HG03354 (cell line): Measurements from ENCODE around the gene MICU1.
"Not testable (repeated sequence)": the region's sequence is repeated elsewhere in the genome, so short reads cannot be mapped to it uniquely, and the experiment has no call there.

Experiments used
- ATAC-seq: cut with Tn5 transposase; IDR thresholded peaks from one replicate; pipeline ENCODE4 v1.9.1; 2021; ENCODE audit warnings: mild to moderate bottlenecking; ENCODE audit not compliant: unreplicated experiment, poor library complexity, severe bottlenecking

The MICU1 gene

DNA sequence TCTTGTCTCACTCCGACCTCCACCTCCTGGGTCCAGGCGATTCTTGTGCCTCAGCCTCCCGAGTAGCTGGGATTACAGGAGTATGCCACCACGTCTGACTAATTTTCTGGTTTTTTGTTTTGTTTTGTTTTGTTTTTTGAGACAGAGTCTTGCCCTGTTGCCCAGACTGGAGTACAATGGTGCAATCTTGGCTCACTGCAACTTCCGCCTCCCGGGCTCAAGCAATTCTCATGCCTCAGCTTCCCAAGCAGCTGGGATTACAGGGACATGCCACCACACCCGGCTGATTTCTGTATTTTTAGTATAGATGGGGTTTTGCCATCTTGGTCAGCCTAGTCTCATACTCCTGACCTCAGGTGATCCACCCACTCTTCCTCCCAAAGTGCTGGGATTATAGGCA lies 158.8 kb downstream of the MICU1 start:
- ATAC-seq, result not testable (repeated sequence)

- ATAC-seq, result no peak
Observed at GRCh38 chr10:72466018-72466417, 159.9 kb downstream of the MICU1 start.

- no peak for ATAC-seq
Observed at GRCh38 chr10:72464438-72464837, 161.4 kb downstream of the MICU1 start.

GRCh38 chr10:72462261-72462660 lies 163.6 kb downstream of the MICU1 start:
- no peak for ATAC-seq

DNA sequence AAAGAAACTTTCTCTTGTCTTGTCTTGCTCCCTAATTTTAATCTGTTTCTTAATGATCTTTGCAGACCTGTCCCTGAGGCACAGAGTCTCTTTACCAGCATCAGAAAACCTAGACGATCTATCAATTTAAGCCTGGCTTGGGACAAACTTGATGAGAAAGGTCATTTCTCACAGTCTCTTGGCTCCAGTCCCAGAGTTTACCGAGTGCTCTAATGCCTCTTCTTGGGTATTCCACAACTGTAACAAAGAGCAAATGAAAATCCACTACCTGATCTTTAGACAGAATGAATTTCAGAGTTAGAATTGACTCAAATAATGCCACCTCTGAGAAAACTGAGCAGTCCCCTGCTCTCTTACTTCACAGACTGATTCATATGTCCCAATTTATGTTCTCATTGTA lies 164.8 kb downstream of the MICU1 start:
- ATAC-seq, result no peak

- no peak for ATAC-seq
Observed at GRCh38 chr10:72460284-72460876, 165.5 kb downstream of the MICU1 start.

DNA sequence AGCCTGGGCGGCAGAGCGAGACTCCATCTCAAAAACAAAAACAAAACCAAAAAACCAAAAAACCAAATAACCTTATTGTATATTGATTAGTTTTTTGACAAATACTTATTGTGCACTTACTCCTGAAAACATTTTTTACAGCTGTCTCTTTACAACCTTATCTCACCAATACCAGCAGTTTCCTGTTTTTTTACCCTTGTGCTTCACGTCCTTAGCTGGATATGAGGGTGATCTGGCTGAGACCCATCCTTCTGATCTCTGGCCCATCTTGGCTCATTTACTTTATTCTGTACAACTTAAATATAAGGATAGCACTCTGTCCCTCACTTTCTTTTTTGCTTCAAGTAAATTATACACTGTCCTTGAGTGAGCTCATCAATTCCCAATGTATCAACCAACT lies 166.6 kb downstream of the MICU1 start:
- ATAC-seq, result no peak

DNA sequence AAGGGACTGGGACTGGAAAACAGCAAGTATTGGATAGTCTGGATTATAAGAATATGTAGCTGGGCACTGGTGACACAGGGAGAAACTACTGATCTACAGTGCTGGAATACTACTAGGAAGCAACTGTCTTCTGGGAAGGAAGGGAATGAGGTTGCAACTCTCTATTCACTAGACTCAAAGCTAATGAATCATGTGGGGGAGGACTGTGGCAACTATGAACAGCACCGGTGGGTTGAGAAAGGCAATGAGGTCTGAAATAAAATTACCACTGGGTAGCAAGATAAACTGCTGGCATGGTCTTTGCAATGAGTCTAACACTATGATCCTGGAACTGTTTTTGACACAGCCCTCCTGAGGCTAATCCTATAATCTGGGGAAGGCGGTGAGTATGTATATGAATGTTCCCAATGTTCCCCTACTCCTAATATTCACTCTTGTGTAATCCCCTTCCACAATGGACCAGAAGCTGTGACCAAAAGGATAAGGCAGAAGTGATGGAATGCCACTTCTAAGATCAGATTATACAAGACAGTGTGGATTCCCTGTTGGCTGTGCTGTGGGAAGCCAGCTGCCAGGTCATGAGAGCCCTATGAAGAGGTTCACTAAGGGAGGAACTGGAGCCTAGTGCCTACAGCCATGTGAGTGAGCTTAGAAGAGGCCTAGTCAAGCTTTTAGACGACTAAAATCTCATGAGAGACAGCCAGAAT lies 169.8 kb downstream of the MICU1 start:
- no peak for ATAC-seq

GRCh38 chr10:72449941-72450441 lies 175.9 kb downstream of the MICU1 start:
- ATAC-seq, result no peak

- ATAC-seq, result no peak
Observed at GRCh38 chr10:72445851-72446250, 180.0 kb downstream of the MICU1 start.

DNA sequence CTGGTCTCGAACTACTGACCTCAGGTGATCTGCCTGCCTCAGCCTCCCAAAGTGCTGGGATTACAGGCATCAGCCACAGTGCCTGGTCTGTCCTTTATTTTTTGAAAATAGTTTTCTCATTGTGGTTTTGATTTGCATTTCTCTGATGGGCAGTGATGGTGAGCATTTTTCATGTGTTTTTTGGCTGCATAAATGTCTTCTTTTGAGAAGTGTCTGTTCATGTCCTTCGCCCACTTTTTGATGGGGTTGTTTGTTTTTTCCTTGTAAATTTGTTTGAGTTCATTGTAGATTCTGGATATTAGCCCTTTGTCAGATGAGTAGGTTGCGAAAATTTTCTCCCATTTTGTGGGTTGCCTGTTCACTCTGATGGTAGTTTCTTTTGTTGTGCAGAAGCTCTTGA lies 182.9 kb downstream of the MICU1 start:
- ATAC-seq, result not testable (repeated sequence)

DNA sequence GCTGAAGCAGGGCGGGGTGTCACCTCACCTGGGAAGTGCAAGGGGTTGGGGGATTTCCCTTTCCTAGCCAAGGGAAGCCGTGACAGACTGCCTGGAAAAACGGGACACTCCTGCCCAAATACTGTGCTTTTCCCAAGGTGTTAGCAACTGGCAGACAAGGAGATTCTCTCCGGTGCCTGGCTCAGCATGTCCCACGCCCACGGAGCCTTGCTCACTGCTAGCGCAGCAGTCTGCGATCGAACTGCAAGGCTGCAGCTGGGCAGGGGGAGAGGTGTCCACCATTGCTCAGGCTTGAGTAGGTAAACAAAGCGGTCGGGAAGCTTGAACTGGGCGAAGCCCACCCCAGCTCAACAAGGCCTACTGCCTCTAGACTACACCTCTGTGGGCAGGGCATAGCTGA lies 190.3 kb downstream of the MICU1 start:
- ATAC-seq, result no peak

GRCh38 chr10:72430936-72431335 lies 194.9 kb downstream of the MICU1 start:
- ATAC-seq, result not testable (repeated sequence)

GRCh38 chr10:72429931-72430330 lies 195.9 kb downstream of the MICU1 start:
- no peak for ATAC-seq

GRCh38 chr10:72426986-72427385 lies 198.9 kb downstream of the MICU1 start:
- no peak for ATAC-seq

- ATAC-seq, result no peak
Observed at GRCh38 chr10:72425133-72425532, 200.7 kb downstream of the MICU1 start.

GRCh38 chr10:72424561-72424960 lies 201.3 kb downstream of the MICU1 start:
- no peak for ATAC-seq

- no peak for ATAC-seq
Observed at GRCh38 chr10:72423426-72423825, 202.5 kb downstream of the MICU1 start.

GRCh38 chr10:72421885-72422540 lies 203.9 kb downstream of the MICU1 start:
- no peak for ATAC-seq

- ATAC-seq, result no peak
Observed at GRCh38 chr10:72419241-72419640, 206.6 kb downstream of the MICU1 start.

DNA sequence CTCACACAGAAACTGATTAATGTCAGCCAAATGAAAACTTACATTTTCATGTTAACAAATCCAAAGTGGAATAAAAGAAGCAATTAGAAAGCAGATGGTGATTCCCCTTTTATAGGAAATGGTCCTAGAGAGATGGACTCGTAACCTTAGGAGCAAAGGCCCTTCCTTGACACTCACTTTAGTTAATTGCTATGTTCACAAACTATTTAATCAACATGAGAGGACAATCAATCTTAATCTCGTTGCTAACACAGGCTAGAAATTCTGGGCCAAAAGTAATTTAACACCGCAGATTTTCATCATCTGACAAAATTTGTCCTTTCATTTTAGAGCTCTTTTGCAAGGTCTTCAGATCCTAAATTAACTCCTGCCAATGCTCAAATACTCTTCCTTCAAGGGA lies 207.2 kb downstream of the MICU1 start:
- no peak for ATAC-seq
